PC-3 (cell line): ENCODE data around the gene ZNF512B.

ENCODE experiments used
- EZH2 ChIP-seq: fragments of 300-600 bp; sonication (generic); IDR thresholded peaks from one replicate; pipeline ENCODE4 v1.6.1; 2017; ENCODE audit warnings: antibody characterized with exemption, mild to moderate bottlenecking, low read length; ENCODE audit not compliant: unreplicated experiment
- EZH2phosphoT487 ChIP-seq: fragments of 300-600 bp; sonication (generic); IDR thresholded peaks from 2 replicates; pipeline ENCODE4 v1.6.1; 2018; ENCODE audit warnings: mild to moderate bottlenecking, antibody characterized with exemption, low read length, borderline replicate concordance

DNA sequence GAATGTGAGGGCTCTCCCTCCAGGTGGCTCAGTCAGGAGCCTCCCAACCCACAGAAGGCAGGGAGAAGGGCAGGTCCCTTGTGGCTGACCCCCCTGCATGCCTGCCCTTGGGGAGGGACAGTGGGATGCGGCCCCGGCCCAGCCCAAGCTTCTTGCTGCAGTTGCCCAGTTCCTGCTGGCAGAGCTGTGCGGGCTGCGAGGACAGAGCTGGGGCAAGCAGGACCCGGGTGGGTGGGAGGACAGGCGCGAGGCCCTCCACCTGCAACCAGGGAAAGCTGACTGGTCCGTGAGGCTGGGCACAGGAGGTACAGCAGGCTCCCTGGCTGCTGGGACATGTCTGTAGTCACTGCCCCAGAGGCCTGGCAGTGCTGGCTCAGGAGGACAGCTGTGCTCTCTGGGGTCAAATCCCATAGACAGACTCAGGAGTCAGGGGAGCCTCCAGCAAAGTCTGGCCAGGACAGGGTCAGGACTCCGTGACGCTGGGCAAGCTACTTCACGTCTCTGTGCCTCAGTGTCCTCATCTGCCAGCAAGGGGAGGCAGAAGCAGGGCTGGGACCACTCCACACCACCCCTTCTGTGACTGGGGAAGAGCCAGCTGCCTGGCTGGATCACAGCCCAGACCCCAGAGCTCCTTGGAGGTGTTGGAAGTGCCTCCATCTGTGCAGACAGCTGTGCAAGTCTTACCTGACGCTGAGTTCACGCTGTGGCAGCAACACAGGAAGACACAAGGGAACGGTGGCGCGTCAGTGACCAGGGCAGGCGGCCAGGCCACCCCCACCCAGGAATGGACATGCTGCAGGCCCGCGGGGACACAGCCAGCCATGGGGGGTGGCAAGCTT is 26.5 kb downstream of the ZNF512B start:
- no peak for TF ChIP-seq EZH2
- no peak for TF ChIP-seq EZH2phosphoT487
